ENCODE results near the gene ACTRT2. TPM values are rescaled to one million over a fixed set of nuclear protein-coding genes. Genes with fewer than 3 reads are reported as not detected.

ACTRT2 gene
- total and polyA plus RNA-seq, 2 donors = not detected

DNA sequence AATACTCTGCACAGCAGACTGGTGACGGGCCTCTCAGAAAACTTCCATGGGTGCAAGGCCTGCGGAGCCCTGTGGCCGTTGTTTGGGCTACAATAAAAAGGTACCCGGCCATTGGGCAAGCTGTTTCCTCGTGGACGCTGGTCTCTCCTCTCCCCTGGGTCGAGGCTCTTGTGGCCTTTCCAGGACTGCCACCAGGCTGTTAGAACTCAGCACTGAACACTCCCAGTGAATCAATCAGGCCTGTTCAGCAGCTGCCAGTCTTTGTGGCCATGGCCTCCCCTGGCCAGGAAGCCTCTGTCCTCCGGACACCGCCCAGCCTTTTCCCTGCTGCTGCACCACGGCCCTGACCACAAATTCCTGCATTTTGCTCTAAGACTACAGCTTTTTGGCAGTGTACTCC, 33.0 kb upstream of the ACTRT2 start:
- DNase-seq (ENCODE audit: extremely low spot score) = no peak
- Histone ChIP-seq H3K27ac (ENCODE audit: low read depth) (no peak overlapping the region), H3K36me3 (ENCODE audit: insufficient read depth) (no peaks in the 10 kb centered on the region), H3K4me1 (ENCODE audit: insufficient read depth) (no peaks in the 10 kb centered on the region), H3K4me3 (ENCODE audit: low read depth, low read length) (no peak overlapping the region)
- 72% methylated on average over 10 of the region's 10 CpGs for WGBS

DNA sequence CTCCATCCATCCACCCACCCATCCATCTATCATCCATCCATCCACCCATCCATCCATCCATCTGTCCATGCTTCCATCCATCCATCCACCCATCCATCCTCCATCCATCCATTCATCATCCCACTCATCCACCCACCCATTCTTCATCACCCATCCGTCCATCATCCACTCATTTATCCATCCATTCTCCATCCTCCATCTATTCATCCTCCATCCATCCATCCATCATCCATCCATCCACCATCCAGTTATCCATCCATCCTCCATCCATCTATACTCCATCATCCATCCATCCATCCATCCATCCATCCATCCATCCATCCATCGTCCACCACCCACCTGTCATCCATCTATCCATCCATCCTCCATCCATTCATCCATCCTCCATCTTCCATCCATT, 32.1 kb upstream of the ACTRT2 start:
- no peak overlapping the region for H3K27ac ChIP-seq (ENCODE audit: low read depth)
- H3K36me3 ChIP-seq (ENCODE audit: insufficient read depth) = no peaks in the 10 kb centered on the region
- H3K4me1 ChIP-seq (ENCODE audit: insufficient read depth) = no peaks in the 10 kb centered on the region
- 93% methylated on average over 2 of the region's 2 CpGs for WGBS
- DNase-seq (ENCODE audit: extremely low spot score) = no peak
- no peak overlapping the region for H3K4me3 ChIP-seq (ENCODE audit: low read depth, low read length)

GRCh38 chr1:2989976-2990375, 31.3 kb upstream of the ACTRT2 start:
- no peaks in the 10 kb centered on the region for H3K4me1 ChIP-seq (ENCODE audit: insufficient read depth)
- no peak overlapping the region for H3K4me3 ChIP-seq (ENCODE audit: low read depth, low read length)
- no peak for DNase-seq (ENCODE audit: extremely low spot score)
- WGBS = 82% methylated on average over 7 of the region's 7 CpGs
- H3K36me3 ChIP-seq (ENCODE audit: insufficient read depth) = no peaks in the 10 kb centered on the region
- H3K27ac ChIP-seq (ENCODE audit: low read depth) = no peak overlapping the region

GRCh38 chr1:2990376-2991115, 30.7 kb upstream of the ACTRT2 start:
- DNase-seq (ENCODE audit: extremely low spot score) = no peak
- Histone ChIP-seq H3K36me3 (ENCODE audit: insufficient read depth) (no peaks in the 10 kb centered on the region), H3K27ac (ENCODE audit: low read depth) (no peak overlapping the region), H3K4me3 (ENCODE audit: low read depth, low read length) (no peak overlapping the region), H3K4me1 (ENCODE audit: insufficient read depth) (no peaks in the 10 kb centered on the region)
- WGBS = 90% methylated on average over 20 of the region's 20 CpGs

DNA sequence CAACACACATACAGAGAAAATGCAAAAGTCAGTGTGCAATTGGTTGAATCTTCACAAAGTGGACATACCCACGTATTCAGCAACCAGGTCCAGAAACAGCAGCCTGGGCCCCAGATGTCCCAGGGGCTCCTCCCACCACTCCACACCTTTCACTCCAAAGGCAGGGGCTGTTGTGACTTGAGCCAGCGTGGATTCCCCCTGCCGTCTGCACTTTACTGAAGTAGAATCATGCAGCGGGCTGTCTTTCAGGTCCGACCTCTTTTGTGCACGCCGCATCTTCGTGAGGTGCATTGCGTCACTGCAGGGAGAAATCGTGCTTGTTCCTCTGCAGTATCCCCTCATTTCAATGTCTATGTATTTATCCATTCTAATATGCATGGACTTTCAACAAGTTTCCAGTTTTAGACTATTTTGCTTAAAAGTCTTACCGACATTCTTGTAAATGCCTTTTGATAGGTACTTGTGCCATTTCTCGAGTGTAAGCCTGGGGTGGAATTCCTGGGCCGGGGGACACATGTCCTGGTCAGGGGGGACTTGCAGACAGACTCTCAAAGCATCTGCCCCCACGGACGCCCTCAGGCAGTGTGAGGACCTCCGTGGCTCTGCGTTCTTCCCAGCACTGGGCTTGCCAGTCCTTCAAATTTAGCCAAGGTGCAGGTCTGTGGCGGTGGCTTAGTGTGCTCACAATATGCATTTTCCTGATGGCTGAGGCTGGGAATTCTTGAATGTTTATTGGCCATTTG, 29.3 kb upstream of the ACTRT2 start:
- Histone ChIP-seq H3K4me1 (ENCODE audit: insufficient read depth) (no peaks in the 10 kb centered on the region), H3K27ac (ENCODE audit: low read depth) (no peak overlapping the region), H3K36me3 (ENCODE audit: insufficient read depth) (no peaks in the 10 kb centered on the region), H3K4me3 (ENCODE audit: low read depth, low read length) (no peak overlapping the region)
- WGBS = 70% methylated on average over 18 of the region's 18 CpGs
- DNase-seq (ENCODE audit: extremely low spot score) = no peak

DNA sequence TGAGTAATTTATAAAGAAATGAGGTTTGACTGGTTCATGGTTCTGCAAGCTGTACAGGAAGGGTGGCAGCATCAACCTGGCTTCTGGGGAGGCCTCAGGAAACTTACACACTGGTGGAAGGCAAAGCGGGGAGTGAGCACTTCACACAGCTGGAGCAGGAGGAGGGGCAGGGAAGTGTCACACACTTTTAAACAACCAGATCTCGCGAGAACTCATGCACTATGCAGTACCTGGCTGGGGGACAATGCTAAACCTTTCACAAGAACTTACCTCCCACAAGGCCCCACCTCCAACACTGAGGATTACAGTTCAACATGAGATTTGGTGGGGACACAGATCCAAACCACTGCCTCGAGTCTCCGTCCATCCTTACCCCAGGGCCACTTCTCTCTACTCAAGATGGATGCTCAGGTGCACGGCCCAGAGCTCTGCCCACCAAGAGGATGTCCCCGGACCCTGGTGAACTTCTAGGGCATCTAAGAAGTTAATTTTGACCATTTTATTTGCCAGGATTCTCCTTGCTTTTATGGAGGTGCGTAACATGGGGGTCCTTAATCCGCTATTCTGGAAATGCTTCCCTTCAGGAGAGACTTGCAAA, 22.7 kb upstream of the ACTRT2 start:
- Histone ChIP-seq H3K4me3 (ENCODE audit: low read depth, low read length) (no peak overlapping the region), H3K27ac (ENCODE audit: low read depth) (no peak overlapping the region), H3K4me1 (ENCODE audit: insufficient read depth) (no peaks in the 10 kb centered on the region), H3K36me3 (ENCODE audit: insufficient read depth) (no peaks in the 10 kb centered on the region)
- DNase-seq (ENCODE audit: extremely low spot score) = no peak
- 78% methylated on average over 9 of the region's 9 CpGs for WGBS

DNA sequence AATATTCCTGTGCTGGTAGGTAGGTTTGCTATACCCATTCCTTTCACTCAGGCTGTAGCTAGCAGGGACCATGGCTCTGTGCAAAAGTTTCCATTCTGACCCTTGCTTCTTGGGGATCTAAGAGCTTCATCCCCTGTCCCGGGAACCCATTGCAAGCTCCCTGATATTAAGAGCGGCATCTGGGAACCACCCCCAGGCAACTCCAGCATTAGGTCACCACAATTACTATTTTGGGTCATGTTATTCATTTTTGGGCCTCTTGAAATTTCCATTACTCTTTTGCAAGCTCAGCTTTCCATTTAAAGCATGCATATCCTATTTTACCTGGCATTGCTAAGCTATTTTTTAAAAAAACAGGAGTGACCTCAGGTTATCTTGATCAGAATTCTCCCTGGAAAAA, 22.1 kb upstream of the ACTRT2 start:
- Histone ChIP-seq H3K36me3 (ENCODE audit: insufficient read depth) (no peaks in the 10 kb centered on the region), H3K4me1 (ENCODE audit: insufficient read depth) (no peaks in the 10 kb centered on the region), H3K4me3 (ENCODE audit: low read depth, low read length) (no peak overlapping the region), H3K27ac (ENCODE audit: low read depth) (no peak overlapping the region)
- WGBS = 85% methylated on average over 2 of the region's 2 CpGs
- DNase-seq (ENCODE audit: extremely low spot score) = no peak

DNA sequence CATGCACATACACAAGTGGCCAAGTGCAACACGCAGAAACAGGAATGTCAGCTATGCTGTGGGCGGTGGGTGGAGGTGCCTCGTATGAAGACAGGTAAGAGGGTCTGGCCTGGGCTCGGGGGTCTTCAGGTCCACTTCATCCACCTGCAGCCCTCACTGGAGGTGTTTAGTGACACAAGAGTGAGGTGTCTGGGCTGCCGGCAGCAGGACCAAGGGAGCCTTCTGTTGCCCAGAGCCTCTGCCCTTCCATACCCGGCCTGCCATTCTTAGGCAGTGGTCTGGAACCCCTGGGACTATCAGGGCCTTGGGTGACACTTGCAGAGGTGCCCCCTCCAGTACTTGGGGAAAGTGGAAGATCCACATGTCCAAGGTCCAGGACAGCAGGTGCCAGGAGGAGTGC, 21.7 kb upstream of the ACTRT2 start:
- no peak for DNase-seq (ENCODE audit: extremely low spot score)
- no peak overlapping the region for H3K4me3 ChIP-seq (ENCODE audit: low read depth, low read length)
- 65% methylated on average over 6 of the region's 6 CpGs for WGBS

DNA sequence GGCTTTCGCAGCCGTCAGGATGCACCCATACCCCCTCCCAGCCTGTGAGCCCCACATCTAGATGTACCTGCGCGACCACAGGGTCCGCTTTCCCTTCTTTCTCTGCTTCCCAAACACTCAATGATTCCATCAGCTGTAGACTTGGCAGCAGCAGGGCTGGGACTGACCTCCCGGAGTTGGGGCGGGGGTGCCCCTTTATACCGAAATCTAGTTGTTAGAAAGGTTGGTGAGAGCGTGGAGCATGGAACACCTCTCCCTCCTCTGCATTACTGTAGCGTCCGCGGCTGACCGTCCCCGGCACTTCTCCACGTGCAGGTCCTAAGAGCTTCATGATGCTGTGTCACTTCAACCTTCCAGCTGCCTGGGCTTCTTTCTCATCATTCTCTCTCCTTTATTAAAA, 21.1 kb upstream of the ACTRT2 start:
- no peak for DNase-seq (ENCODE audit: extremely low spot score)
- Histone ChIP-seq H3K4me1 (ENCODE audit: insufficient read depth) (no peaks in the 10 kb centered on the region), H3K27ac (ENCODE audit: low read depth) (no peak overlapping the region), H3K36me3 (ENCODE audit: insufficient read depth) (no peaks in the 10 kb centered on the region), H3K4me3 (ENCODE audit: low read depth, low read length) (no peak overlapping the region)
- 86% methylated on average over 15 of the region's 15 CpGs for WGBS

More for the DNA sequence above, 21.7 kb upstream of the ACTRT2 start:
- no peak overlapping the region for H3K27ac ChIP-seq (ENCODE audit: low read depth)
- H3K4me1 ChIP-seq (ENCODE audit: insufficient read depth) = no peaks in the 10 kb centered on the region
- no peaks in the 10 kb centered on the region for H3K36me3 ChIP-seq (ENCODE audit: insufficient read depth)

DNA sequence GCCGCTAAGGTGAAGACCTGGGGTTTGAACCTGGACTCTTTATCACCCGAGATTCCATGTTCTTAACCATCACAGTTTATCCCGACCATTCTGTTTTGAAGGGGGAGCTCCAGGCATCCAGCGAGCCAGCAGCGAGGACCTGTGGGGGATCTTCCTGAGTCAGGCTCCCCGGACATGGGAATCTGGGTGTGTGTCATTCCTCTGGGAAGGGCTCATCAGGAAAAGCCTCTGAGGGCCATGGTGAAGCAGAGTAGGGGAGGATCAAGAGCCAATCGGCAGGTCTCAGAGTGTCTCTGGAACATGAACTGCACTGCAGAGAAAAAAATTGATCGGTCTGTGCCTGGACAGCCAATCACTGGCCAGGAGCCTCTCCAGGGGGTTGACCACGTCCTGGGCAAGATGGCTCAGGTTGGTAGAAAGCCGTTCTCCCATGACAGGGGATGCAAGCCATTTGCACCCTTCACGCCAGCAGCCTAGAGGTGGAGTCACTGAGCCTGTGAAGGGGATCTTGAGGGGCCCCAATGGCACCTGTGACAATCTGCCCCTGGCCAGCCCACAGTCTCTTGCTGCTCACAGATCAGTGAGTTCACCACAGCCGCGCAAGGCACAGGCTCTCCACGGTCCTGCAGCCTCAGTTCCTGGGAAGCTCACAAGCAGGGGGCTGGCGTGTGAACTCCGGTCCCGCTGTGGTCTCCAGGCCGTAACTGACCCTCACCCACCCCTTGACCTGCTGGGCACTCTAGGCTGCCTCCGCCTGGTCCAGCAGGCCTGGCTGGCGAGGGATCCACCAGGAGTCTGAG, 20.4 kb upstream of the ACTRT2 start:
- no peak overlapping the region for H3K27ac ChIP-seq (ENCODE audit: low read depth)
- H3K4me1 ChIP-seq (ENCODE audit: insufficient read depth) = no peaks in the 10 kb centered on the region
- WGBS = 67% methylated on average over 20 of the region's 20 CpGs
- DNase-seq (ENCODE audit: extremely low spot score) = no peak
- H3K36me3 ChIP-seq (ENCODE audit: insufficient read depth) = no peaks in the 10 kb centered on the region
- H3K4me3 ChIP-seq (ENCODE audit: low read depth, low read length) = no peak overlapping the region

DNA sequence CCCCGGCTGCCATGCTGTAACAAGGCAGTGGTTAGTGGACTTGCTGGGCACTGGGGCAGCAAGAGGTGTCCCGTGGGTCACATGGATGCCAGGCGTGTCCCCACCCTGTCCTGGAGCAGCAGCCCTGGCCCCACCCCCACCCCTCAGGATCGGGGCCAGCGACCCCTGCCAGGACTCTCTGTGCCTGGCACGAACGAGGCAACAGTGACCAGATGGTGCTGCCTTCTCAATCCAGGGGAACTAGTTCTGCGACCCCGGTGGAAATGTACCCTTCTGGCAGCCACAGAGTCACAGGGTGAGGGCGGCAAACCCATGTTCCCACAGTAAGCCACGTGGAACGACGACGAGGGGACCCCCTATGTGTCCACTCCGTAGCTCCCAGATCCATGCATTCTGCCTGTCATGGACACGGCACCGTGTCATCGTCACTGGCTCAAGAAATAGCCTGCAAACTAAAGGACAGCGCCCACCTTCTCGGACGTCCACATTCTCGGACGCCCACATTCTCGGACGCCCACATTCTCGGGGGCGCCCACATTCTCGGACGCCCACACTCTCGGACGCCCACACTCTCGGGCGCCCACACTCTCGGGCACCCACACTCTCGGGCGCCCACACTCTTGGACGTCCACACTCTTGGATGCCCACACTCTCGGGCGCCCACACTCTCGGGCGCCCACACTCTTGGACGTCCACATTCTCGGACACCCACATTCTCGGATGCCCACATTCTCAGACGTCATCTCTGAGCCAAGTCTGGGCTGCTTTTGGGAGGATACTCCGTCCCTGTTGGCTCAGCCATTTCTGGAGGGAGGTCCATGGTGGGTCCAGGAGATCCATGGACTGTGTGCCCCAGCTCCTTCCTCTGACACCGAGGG, 19.6 kb upstream of the ACTRT2 start:
- no peak overlapping the region for H3K27ac ChIP-seq (ENCODE audit: low read depth)
- DNase-seq (ENCODE audit: extremely low spot score) = no peak
- WGBS = 85% methylated on average over 47 of the region's 47 CpGs
- H3K4me1 ChIP-seq (ENCODE audit: insufficient read depth) = no peaks in the 10 kb centered on the region
- H3K4me3 ChIP-seq (ENCODE audit: low read depth, low read length) = no peak overlapping the region
- no peaks in the 10 kb centered on the region for H3K36me3 ChIP-seq (ENCODE audit: insufficient read depth)

DNA sequence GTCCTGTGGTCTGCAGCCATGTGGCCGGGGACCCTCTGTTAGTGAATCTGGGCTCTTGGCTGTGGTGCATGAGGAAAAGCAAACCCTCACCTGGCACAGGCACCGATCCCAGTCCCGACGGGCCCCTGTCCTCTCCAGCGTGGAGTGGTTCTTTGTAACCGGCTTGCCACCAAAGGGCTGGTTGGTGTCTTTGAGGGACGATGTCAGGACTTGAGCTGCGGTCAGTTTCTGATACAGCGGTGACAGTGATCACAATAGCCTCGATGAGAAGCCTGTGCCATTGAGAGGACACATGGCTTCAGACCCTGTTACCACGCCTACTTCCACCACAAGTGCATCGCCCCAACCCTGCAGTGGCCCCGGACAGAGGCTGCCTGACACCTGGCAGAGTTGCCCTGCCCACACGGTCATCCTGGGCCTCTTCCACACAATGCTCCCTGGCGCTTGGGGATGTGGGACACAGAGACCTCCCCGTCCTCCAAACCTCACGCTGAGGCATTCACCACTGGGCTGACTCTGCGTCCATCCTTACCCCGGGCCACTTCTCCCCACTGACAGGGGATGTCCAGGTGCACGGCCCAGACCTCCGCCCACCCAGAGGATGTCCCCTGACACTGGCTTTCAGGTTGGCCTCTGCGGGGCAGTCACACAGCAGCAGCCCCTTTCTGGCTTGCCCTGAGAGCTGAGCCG, 18.8 kb upstream of the ACTRT2 start:
- Histone ChIP-seq H3K36me3 (ENCODE audit: insufficient read depth) (no peaks in the 10 kb centered on the region), H3K4me1 (ENCODE audit: insufficient read depth) (no peaks in the 10 kb centered on the region), H3K27ac (ENCODE audit: low read depth) (no peak overlapping the region), H3K4me3 (ENCODE audit: low read depth, low read length) (no peak overlapping the region)
- WGBS = 83% methylated on average over 23 of the region's 23 CpGs
- no peak for DNase-seq (ENCODE audit: extremely low spot score)

Data from urinary bladder (tissue), 4 donors.